Measurements from ENCODE around the gene SLFN12L. TPM values are rescaled to one million over a fixed set of nuclear protein-coding genes. Genes with fewer than 3 reads are reported as not detected.
"Not testable (repeated sequence)": the region's sequence is repeated elsewhere in the genome, so short reads cannot be mapped to it uniquely, and the experiment has no call there.

The SLFN12L gene
- total and polyA plus RNA-seq, 10 donors = 0.39 to 39.5 (median 30.8) TPM

DNA sequence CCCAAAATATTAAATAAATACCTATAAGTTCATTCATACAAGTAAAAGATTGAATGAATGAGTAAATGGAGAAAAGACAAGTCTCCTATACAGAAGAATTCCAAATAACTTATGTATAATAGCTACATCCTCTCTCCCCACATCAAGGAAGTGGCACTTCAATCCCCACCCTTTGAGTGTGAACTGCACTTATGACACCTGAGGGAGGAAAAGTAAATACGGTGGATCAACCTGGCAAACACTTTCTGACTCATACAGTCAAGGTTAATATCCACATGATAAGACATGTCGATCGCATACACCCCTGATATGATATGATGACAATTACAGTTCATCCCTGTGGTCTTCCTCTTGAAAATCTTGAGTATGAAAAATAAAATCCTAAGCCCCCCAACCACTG, 18.0 kb downstream of the SLFN12L start:
- H3K27ac ChIP-seq = peak overlapping the region in 3 of 8 donors; percentile 85 to 89 (median 86)
- TF ChIP-seq, protein P1, sequence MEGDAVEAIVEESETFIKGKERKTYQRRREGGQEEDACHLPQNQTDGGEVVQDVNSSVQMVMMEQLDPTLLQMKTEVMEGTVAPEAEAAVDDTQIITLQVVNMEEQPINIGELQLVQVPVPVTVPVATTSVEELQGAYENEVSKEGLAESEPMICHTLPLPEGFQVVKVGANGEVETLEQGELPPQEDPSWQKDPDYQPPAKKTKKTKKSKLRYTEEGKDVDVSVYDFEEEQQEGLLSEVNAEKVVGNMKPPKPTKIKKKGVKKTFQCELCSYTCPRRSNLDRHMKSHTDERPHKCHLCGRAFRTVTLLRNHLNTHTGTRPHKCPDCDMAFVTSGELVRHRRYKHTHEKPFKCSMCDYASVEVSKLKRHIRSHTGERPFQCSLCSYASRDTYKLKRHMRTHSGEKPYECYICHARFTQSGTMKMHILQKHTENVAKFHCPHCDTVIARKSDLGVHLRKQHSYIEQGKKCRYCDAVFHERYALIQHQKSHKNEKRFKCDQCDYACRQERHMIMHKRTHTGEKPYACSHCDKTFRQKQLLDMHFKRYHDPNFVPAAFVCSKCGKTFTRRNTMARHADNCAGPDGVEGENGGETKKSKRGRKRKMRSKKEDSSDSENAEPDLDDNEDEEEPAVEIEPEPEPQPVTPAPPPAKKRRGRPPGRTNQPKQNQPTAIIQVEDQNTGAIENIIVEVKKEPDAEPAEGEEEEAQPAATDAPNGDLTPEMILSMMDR (IDR thresholded peaks at IDR 0.05 in 8 of 11, conservative IDR thresholded peaks at IDR 0.05 in 3 of 11) = no peak
- TF ChIP-seq POLR2AphosphoS5 (IDR thresholded peaks at IDR 0.05) = no peak
- no peak for TF ChIP-seq POLR2A (IDR thresholded peaks at IDR 0.05)
- WGBS, 5 donors = 67 to 83% (median 79%) methylated on average over 3 of the region's 3 CpGs

DNA sequence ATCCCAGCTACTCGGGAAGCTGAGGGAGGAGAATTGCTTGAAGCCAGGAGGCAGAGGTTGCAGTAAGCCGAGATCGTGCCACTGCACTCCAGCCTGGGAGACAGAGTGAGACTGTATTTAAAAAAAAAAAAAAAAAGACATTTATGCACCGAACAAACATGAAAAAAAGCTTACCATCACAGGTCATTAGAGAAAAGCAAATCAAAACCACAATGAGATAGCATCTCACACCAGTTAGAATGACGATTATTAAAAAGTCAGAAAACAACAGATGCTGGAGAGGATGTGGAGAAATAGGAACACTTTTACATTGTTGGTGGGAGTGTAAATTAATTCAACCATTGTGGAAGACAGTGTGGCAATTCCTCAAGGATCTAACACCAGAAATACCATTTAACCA, 19.0 kb downstream of the SLFN12L start:
- DNase-seq; H3K27me3 ChIP-seq (replicated peaks in 1 of 7); H3K4me3 ChIP-seq; H3K9me3 ChIP-seq; intact Hi-C loops (cut with DNase I; ENCODE audit: low total_unique reads): not testable (repeated sequence)
- Histone ChIP-seq H3K4me1 (peaks cover 5 to 86% (median 36%) of the 10 kb centered on the region in 6 donors), H3K36me3 (peaks cover 0 to 12% (median 0%) of the 10 kb centered on the region in 6 donors), H3K27ac (peak overlapping the region in 2 of 8 donors; percentile 39 to 54)
- 71 to 86% (median 80%) methylated on average over 5 of the region's 5 CpGs for WGBS, 5 donors

More for the DNA sequence above, 18.0 kb downstream of the SLFN12L start:
- Histone ChIP-seq H3K4me3 (peak overlapping the region in 1 of 8 donors; percentile 7), H3K27me3 (replicated peaks in 1 of 7) (peaks cover 0 to 7% (median 0%) of the 10 kb centered on the region in 7 donors), H3K4me1 (peaks cover 5 to 86% (median 44%) of the 10 kb centered on the region in 6 donors), H3K36me3 (peaks cover 0 to 12% (median 0%) of the 10 kb centered on the region in 6 donors), H3K9me3 (no peaks in the 10 kb centered on the region)
- intact Hi-C loops (cut with DNase I; ENCODE audit: low total_unique reads) = no loop called here
- DNase-seq = no peak

DNA sequence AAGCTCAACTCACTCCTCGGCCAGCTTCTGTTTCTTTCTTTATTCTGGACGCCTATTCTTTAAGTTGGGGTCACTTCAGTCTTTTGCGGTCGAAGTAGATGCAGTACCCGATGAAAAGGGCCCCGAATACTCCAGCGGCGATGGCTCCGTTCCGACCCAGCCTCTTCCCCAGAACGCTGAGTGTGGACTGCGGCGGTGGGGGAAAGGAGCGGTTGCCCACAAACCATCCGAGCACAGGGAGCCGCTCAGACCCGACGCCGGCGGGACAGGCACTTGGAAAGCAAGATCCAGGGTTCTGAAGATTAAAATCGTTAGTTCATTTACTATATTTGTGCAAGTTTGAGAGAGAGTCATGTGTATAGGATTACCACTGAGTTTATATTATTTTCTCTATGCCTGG, 22.5 kb downstream of the SLFN12L start:
- Histone ChIP-seq H3K36me3 (peaks cover 0 to 12% (median 0%) of the 10 kb centered on the region in 6 donors), H3K4me3 (no peak overlapping the region), H3K4me1 (peaks cover 0 to 63% (median 6%) of the 10 kb centered on the region in 6 donors), H3K9me3 (no peaks in the 10 kb centered on the region), H3K27me3 (replicated peaks in 1 of 7) (peaks cover 0 to 7% (median 0%) of the 10 kb centered on the region in 7 donors), H3K27ac (peak overlapping the region in 3 of 8 donors; percentile 1 to 45 (median 30))
- no peak for DNase-seq
- intact Hi-C loops (cut with DNase I; ENCODE audit: low total_unique reads) = no loop called here
- WGBS, 5 donors = 55 to 77% (median 63%) methylated on average over 21 of the region's 21 CpGs
- TF ChIP-seq, protein P1 (IDR thresholded peaks at IDR 0.05 in 8 of 11, conservative IDR thresholded peaks at IDR 0.05 in 3 of 11) = no peak
- peak in 1 of 3 donors; percentile 35 for TF ChIP-seq POLR2AphosphoS5 (IDR thresholded peaks at IDR 0.05)

DNA sequence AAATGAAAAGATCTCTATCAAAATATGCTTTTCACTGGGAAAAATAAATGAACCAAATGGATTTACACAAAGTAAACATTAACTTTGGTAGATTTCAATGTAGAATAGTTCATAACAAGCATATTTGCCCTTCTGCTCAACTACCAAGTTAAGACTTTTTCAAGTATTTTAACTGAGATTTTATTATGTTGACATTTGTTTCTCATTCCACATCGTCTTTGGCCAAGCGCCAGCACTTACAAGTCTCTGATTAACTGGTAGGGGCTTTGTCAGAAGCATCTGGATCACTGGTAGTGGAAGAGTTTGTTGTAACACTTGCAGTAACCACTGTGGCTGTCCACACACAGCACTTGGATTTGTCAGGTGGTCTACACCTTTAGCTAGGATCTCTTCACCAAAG, 22.9 kb downstream of the SLFN12L start:
- H3K4me1 ChIP-seq = peaks cover 0 to 58% (median 2%) of the 10 kb centered on the region in 6 donors
- H3K27ac ChIP-seq = peak overlapping the region in 3 of 8 donors; percentile 1 to 45 (median 30)
- H3K27me3 ChIP-seq (replicated peaks in 1 of 7) = peaks cover 0 to 7% (median 0%) of the 10 kb centered on the region in 7 donors
- WGBS, 5 donors = 56 to 79% (median 72%) methylated on average over 2 of the region's 2 CpGs
- no peak overlapping the region for H3K4me3 ChIP-seq
- TF ChIP-seq POLR2AphosphoS5 (IDR thresholded peaks at IDR 0.05) = no peak
- TF ChIP-seq, protein P1 (IDR thresholded peaks at IDR 0.05 in 8 of 11, conservative IDR thresholded peaks at IDR 0.05 in 3 of 11) = no peak
- no peak for TF ChIP-seq POLR2A (IDR thresholded peaks at IDR 0.05)
- DNase-seq = no peak
- intact Hi-C loops (cut with DNase I; ENCODE audit: low total_unique reads) = no loop called here
- H3K9me3 ChIP-seq = no peaks in the 10 kb centered on the region
- H3K36me3 ChIP-seq = peaks cover 0 to 14% (median 0%) of the 10 kb centered on the region in 6 donors

Data from spleen (tissue), 11 donors.